T1000 (cell line): ENCODE results near the gene ADAM12.
"Not testable (repeated sequence)": the region's sequence is repeated elsewhere in the genome, so short reads cannot be mapped to it uniquely, and the experiment has no call there.

Source experiments
- DNase-seq: peaks from one replicate; lab custom pipeline; 2025; ENCODE audit warnings: mixed read lengths; lab: John Stamatoyannopoulos, UW

ADAM12 gene

DNA sequence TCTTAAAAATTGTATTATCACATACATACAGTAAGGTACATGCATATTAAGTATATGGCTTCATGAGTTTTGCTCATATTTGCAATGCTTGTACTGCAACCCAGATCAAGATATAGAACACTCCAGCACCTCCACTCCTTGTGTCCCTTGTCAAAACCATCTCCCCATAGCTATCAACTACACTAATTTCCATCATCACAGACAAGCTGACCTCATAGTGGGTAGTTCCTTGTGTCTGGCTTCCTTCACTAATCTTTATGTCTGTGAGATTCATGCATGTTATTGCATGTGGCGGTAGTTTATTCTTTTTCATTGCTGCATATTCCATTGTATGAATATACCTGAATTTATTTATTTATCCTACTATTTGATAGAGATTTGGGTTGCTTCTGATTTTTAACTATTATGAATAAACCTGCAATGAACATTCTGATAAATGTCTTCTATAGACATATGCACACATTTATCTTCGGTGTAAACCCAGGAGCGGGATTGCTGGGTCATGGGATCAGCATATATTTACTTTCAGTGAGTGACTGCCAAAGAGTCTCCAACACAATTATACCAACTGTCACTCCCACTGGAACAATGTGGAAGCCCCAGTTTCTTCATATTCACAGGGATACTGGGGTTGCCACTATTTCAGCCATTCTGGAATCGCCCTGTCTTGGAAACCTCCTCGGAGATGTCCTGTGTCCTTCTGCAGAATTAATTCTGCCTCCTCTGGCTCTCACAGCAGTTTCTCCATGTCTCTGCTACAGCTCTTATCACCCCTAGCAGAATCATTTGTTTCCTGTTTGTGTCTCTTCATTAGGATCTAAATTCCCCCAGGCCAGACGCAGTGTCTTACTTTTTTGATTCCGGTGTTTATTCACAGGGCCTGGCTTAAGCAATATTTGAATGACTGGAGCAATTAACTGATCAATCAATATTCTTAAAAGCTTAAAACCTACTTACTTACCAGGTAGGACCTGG lies 14.7 kb upstream of the ADAM12 start:
- no peak for DNase-seq

GRCh38 chr10:126400641-126401040 lies 12.4 kb upstream of the ADAM12 start:
- DNase-seq = no peak

DNA sequence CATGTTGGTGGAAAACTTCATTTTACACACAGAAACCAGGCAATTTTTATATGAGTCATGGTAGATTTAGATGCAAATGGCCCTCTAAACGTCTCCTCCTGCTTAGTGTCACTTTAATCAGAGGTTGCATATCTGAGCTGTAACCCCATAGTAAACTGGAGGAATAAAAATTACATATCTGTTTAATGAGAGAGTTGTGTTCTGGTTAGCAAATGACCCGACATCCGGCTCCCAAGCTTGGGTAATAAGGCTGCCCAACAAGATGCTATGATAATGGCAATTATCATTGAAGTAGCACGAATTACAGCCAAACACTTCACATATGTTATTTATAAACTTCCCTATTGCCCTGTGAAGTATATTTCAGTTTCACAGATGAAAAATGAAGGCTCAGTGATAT lies 10.6 kb upstream of the ADAM12 start:
- no peak for DNase-seq

DNA sequence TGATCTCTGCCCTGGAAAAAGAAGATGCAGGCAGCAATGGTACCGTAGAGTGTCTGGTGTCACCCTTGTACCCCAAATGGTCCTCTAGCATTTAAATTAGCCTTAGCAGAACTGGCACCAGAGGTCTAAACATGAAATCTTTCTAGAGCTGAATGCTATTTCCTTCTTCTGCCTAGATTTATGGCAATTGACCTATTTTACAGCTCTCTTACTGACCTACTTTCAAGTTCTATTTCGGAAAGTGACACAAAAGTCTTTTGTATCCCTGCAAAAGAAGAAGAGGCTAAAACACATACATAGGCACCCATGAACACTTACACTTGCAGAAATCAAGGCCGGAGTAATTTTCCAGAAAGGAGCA lies 10.1 kb upstream of the ADAM12 start:
- no peak for DNase-seq

DNA sequence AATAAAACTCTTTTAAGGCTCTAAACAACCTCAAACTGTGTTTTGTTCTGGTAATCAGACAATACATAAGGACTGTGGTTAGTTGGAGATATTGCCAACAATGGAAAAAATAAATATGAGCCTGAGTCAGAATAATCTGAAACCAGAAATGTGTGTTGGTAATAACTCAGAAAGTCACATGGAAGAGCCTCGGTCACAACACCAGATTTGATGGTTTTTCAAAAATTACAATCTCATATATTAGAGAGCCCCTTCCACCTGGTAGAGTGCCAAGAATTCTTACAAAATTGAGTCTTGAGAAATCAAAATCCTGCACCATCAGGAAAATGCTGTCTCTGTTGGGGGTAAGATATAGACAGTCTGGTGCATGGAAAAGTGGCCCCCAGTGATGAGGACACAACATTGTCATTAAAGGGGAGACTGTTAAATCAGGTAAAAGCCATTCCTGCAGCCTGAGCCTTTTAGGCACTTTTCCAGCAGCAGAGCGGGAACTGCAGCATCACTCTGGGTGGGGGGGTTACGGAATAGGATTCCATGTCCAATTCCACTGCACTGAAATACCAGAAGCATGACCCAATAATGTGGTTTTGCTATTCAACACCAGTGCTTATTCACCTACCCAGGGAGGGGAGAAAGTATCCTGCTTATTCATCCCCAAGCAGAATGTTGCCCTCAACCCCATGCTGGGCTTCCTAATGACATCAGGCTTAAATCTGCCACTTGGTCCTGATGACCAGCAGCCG lies 9.5 kb upstream of the ADAM12 start:
- DNase-seq = peak; percentile 83

DNA sequence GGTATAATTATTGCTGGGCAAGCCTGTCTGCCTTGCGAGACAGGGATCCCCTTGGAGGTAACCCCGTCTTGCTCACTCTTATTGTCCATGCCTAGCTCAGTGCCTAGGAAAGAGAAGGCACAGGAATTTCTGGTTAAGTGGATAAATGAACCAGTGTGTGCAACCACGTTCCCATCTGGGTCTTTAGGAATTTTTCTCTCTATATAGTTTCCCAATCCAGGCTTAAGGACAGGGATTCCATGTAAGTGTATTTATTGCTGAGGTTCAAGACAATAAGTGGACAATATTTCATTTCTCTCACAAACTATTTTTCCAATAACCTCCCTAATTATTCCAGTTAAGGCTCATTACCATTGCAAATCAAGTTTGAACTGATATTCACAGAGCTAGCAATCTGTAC lies 8.9 kb upstream of the ADAM12 start:
- no peak for DNase-seq

- DNase-seq = no peak
Measured at GRCh38 chr10:126394948-126395347, 6.7 kb upstream of the ADAM12 start.

DNA sequence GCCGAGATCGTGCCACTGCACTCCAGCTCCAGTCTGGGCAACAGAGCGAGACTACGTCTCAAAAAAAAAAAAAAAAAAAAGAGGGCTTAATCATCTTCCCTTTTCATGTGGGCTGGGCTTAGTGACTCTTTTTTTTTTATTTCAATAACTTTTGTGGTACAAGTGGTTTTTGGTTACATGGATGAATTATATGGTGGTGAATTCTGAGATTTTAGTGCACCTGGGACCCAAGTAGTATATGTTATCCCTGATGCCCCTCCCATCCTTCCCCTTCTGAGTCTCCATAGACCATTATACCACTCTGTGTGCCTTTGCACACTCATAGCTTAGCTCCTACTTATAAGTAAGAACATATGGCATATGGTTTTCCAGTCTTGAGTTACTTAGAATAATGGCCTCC lies 4.8 kb upstream of the ADAM12 start:
- no peak for DNase-seq

- no peak for DNase-seq
Measured at GRCh38 chr10:126392469-126392868, 4.2 kb upstream of the ADAM12 start.

- DNase-seq = no peak
Measured at GRCh38 chr10:126392068-126392467, 3.8 kb upstream of the ADAM12 start.

DNA sequence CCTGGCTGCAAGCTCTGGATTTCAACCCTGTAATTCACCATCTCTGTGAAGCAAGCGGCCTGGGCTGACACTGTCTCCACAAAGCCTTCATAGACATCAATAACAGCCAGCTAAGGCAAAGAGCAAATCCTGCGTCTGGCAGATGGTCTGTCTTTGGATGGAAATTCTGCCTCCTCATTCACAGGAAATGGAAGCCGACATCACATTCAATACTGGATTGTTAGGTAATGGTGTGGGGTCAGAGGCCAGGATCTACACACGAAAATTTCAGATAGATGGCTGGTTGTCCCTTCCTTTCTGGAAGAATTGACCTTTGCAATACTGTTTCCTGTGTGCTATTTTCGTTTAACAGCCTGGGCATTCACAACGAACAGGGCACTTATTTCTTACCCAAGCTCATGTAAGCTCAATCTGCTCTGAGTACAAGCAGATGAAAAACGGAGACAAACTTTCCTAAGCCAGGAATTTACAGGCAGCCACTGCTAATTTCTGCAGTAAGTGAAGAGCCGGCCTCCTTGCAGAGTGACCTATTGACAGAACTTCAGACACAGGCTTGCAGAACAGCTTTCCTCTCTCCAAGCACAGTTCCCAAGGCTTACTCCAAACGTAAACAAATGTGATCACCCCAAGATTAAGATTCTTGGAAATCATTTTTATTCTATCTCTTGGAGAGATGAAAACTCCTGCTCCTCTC lies 3.1 kb upstream of the ADAM12 start:
- DNase-seq = no peak

DNA sequence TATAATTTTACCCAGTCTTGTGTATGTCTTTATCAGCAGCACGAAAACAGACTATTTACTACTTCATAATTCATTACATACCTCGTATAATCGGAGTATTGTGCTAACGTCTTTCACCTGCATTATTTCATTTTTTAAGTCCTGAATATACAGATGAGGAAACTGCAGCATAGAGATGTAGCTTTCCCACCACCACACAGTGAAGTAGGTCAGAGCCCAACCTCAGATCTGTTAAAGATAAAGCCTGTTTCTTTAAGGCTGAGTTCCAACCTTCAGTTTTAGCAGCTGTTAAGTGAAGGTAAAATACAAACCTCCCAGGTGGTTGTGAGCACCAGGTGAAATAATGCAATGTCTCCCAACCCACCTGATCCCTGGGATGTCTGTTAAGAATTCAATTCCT lies 2.0 kb upstream of the ADAM12 start:
- DNase-seq = no peak

DNA sequence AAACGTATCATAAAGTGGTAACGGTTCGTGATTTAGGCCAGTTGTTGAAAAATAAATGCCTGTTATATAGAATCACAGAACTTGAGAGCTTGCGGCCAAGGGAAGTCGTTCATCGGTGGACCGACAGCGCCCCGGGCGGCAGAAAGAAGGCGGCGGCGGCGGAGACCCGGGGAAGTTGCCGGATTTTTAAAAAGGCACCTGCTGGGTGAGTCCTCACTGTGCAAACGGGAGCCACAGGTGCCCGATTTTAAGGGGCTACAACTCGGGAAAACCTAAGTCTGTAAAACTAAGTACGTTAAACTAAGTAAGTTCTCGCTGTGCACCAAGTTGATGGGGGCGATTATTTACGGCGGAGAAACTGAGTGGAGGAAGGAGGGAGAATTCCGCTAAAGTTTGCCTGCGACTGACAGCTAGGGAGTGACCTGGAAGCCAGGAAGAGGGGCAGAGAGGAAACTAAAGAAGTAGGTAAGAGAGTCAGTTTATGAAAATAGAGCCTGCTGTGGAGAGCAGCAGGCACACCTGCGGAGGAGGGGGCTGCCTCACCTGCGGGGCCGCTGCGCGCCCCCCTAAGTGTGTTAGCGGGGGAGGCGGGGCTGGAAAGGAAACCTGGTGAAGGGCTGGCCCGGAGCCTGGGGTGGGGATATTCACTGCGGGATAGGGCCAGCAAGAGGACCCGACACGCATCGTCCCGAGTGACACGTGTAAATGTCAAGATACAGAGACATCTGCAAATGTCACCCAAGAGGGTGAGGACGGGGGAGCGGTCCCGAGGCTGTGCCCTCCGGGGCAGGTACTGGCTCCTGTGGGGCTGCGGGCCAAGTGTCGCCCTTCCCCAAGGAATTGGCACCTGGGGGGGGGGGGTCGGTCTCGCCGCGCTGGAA lies 996 bp downstream of the ADAM12 start:
- peak; percentile 78 for DNase-seq

GRCh38 chr10:126384269-126384873 lies 3.9 kb downstream of the ADAM12 start:
- DNase-seq = peak; percentile 19

GRCh38 chr10:126380352-126381076 lies 7.8 kb downstream of the ADAM12 start:
- no peak for DNase-seq

- DNase-seq = not testable (repeated sequence)
Measured at GRCh38 chr10:126379166-126379565, 9.1 kb downstream of the ADAM12 start.

- peak; percentile 66 for DNase-seq
Measured at GRCh38 chr10:126376956-126377355, 11.3 kb downstream of the ADAM12 start.

DNA sequence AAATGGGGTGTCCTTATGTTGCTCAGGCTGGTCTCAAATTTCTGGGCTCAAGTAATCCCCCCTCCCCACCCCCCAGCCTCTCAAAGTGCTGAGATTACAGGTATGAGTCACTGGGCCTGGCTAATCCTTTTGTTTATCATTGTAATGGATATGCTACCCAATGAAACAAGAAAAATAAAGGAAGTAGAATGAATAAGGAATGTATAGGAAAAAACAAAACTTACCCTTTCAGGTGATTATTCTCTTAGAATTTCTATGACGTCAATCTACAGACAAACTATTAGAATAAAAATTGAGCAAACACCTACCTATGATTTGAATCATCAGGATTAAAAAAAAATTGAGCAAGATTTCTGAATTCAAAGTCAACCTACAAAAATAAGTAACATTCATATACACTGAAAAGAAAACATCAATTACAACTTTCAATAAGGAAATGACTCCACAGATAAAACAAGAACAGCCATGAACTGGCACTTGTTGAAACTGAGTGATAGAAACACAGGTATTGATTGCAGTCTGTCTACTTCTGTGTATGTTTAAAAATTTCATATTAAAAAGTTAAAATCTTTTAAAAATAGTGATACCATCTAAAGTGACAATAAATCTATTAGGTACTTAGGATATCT lies 12.2 kb downstream of the ADAM12 start:
- no peak for DNase-seq

DNA sequence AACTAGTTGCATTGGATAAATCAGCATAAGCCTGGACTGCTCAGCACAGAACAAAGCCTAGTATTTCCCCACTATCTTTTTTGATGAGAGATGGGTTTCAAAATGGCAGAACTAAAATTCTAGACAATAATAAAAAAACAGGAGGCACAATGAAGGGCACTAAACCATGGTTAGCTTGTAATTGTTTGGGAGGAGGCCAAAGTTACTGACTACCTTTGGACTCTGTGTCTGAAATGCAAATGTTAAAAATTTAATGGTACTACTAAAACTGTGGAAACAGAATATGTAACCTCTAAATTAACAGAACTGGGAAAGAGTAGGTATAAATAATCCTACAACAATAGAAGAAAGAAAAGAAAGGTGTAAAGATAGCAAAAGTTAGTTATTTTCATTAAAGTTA lies 13.0 kb downstream of the ADAM12 start:
- no peak for DNase-seq

DNA sequence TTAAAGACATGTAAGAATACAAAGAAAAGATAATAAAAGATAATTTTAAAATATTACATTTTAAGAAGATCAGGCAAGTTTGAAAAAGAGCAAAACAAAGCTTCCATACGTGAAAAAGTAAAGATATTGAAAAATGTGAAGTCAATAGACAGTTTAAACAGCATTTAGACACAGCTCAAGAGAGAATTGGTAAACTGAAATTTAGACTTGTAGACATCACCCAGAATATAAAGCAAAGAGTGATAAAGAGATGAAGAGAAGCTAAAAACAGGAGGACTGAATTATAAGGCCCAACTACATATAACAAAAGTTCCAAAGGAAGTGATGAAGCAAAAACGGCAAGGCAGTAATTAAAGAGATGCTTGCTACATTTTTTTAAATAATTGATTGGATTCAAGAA lies 13.8 kb downstream of the ADAM12 start:
- DNase-seq = no peak
